SW480 (cell line): ENCODE results near the gene CEP152.
"Not testable (repeated sequence)": the region's sequence is repeated elsewhere in the genome, so short reads cannot be mapped to it uniquely, and the experiment has no call there.

Source experiments
- DNase-seq: peaks from one replicate; pipeline ENCODE4 v3.0.0-alpha.2; 2016; ENCODE audit warnings: low spot score

Gene CEP152

DNA sequence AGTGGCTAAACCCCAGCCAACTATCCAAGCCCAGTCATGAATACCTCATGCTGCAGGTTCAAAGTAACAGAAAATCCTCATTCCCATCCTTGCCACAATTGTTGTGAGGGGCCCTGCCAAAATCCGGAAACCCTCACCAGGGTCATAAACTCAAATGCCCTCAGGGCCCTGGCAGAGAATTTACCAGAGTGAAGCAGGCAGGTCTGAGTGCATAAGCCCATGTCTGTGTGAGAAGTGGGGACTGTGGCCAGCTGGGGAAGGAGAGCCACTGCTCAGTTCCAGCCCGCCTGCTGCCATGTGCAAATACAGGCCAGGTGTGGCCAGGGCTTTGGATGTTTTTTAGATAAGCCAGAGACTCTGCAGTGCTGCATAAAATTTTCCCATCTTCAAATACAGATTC, 7.0 kb downstream of the CEP152 start:
- DNase-seq: no peak

DNA sequence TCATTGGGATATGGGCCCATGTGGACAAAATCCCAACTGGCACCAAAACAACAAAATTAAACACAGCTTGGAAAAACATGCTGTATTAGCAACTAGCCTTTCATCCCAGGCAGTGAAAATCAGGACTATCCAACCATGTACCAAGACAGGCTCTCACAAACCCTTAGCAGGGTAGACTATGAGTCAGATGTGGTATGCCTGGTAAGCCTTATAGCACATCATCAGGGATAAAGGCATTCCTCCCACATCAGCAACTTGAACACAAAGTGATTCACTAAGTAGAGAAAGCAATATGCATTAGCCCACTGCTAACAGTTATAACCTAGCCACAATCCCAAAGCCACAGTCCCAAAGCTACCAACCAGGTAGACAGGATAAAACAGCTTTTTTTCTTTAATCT, 8.0 kb downstream of the CEP152 start:
- DNase-seq: peak; percentile 32

DNA sequence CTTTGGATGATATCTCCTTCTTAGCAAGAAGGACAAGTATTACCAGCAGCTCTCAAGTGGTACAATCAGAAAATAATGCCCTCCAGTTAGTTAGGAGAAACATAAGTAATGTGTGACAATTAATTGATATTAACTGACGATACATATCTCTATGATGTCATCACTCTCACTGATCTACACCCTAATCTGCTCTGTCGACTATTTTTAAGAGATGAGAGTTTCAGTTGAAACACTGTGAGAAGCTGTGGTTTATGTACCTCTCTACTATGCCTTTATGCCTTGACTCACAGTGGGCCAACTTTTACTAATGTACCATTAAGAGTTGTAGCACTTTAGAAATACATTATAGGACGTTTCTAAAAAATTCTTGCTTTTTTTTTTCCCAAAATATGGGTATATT, 8.6 kb downstream of the CEP152 start:
- no peak for DNase-seq

DNA sequence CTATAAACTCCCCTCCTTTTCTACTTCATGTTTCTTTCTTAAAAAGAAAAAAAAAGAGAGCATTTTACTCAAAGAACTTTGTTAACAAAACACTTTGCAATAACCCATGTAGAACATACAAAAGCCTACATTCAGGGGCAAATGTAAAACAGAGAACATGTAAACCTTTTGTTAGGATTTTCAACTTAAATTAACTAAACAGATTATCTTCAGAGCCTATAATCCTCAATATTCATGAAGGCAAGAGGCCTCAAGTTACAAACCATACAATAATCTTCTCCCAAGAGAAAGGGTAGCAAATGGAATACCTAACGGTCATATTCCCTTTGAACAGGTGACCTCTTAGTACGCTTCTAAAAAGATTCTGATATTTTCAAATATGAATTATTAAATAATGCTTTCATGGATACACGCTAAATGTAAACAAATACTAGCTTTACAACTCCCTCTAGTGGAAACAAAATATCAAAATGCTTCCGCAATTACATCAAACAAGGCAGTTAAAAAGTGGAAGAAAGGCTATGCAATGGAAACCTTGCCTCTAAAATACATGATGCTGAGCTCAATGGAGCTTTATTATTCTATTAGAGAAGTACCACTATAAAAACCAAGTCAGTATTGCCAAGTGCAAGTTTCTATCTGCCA, 9.9 kb downstream of the CEP152 start:
- DNase-seq: peak; percentile 40

DNA sequence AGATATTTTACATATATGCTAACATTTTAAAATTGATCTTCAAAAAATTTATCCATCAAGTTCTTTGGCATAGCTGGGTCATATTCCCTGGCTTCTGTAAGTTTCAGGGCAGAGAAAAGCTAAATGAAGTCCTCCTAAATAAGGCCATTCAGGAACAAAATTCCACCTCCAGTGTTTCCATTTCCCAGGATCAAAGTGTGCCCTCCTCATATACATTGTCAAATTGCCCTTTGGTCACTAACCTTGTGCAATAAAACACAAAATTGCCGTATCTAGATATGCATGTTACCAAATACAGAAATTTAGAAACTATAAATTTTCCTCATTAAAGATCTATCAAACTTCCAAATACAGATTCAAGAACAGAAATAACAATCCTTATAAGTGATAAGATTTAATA, 10.6 kb downstream of the CEP152 start:
- no peak for DNase-seq

DNA sequence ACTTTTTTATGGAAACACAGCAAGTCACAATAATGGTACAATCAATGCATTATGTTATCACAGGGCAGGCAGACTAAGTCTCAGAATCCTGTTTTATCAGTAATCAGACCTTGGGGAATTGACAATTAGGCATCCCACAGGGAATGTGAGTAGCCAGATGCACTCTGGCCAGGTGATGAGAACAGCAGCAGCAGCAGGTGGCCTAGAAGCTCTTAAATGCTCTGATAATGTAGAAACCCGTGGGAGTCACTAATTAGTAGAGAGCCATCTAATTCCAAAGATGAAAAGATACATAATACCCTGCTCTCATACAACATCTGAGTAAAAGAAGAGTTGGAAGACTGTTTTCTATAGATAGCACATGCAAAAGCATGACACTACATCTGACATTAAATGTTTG, 12.6 kb downstream of the CEP152 start:
- no peak for DNase-seq

DNA sequence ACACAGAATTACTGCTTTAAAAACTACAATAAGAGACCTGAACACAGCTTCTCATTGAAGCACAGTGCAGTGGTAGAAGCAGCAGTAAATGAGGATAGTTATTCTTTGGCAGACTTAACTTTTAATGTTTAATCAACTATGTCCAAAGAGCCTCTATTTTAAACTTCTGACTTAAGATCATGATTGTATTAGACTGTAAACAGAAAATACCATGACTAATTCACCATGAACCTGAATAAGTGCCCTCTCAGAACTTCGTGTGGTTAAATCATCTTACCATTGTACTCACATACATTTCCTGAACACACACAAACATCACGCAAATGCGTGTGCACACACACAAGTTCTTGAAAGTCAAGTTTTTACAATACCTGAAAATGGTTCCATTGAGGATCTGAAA, 13.9 kb downstream of the CEP152 start:
- no peak for DNase-seq

DNA sequence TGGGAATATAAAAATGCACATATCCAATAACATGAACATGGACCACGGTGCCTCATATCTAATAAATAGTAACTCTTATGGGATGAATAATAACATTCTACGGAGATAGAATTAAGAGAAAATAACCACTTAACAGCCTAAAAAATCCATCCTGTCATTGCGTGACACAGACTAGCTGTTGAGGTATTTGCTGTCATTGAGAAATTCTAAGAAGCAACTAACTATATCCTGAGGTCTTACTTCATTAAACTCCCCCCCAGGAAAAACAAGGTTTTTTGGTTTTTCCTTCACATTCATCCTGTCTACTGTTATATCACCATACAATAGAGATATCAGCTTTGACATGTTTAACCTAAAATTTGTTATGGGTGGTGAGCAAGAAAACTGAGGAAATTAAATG, 14.3 kb downstream of the CEP152 start:
- no peak for DNase-seq

DNA sequence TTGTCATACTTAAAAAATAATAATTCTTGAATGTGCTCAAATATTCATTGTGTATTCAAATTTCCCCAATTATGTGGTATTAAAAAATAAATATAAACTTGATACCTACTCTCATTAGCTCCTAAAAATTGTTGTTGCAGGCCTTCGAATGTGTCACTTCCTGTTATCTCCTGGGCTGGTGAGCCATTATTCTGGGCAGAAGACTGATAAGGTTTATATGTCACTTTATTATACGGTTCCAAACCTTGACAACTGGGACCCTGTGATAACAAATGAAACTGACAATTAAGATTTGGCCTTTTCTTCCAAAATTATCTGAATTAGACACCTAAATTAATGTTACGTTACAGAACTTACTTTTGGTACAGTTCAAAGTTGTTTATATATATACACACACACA, 15.0 kb downstream of the CEP152 start:
- DNase-seq: no peak

DNA sequence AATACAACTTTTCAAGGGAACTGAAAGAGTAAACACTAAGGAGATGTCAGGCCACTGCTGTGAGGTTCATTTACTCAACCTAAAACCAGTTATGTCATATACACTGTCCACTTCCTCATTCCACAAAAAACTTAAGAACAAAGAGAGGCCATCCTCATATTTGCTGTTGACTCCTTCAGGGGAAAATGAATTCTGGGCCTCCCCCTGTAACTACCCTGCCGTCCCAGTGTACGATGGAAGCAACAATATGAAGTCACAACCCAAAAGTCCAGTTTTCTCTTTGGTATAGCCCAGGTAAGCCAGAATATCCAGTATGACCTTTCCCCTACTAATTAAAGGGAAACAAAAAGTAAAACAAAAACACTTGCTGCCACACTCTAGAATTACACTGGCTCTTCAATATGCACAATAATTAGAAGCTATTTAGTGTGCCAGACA, 16.2 kb downstream of the CEP152 start:
- DNase-seq: no peak

DNA sequence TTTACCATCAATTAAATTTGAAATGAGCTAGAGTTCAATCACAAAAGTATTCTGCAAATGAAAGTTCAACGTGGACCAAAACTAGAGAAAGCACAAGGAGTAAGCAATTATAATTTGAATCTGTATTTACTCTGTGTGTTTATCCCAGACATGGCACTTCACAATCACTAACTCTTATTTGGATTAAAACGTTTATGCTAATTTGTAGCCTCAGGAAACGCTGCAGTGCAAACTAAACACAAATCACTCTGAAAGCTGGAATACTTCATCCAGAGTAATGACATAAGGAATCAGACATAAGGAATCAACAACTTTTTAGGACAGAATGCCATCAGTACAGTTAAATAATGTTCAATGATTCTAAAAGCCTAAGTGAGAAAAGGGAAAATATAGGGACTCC, 18.5 kb downstream of the CEP152 start:
- no peak for DNase-seq

DNA sequence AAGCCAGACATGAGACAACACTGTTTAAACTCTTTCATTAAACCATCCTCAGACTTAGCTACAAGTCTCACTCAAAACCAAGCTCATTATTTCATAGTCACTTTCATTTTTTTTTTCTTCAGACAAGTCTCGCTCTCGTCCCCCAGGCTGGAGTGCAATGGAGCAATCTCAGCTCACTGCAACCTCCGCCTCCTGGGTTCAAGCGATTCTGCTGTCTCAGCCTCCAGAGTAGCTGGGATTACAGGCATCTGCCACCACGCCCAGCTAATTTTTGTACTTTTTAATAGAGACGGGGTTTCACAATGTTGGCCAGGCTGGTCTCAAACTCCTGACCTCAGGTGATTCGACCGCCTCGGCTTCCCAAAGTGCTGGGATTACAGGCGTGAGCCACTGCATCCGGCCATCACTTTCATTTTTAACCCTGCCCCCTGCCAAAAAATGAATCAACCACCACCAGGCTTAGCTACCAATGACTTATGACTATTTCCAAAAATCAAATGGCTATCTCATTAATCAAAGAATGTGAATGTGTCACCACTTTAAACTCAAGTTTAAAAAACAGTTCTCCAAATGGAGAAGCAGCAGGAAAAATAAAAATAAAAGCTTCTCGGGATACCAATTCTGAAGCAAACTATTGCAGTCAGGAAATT, 20.3 kb downstream of the CEP152 start:
- not testable (repeated sequence) for DNase-seq

DNA sequence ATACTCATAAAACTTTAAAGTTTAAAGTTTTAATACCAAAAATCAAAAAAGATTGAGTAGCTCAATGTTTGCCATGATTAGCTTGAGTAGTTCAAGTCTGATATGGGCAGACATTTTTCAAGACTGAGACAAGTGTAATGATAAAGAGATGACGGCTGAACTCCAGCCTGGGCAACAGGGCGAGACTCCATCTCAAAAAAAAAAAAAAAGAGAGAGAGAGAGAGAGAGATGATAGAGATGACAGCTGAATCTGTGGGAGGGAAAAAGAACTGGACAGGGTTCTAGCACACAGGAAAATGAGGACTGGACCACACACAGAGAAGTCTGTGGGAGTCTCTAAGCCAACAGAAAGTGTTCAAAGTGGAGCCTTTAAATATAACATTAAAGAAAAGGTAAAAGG, 25.2 kb downstream of the CEP152 start:
- no peak for DNase-seq

DNA sequence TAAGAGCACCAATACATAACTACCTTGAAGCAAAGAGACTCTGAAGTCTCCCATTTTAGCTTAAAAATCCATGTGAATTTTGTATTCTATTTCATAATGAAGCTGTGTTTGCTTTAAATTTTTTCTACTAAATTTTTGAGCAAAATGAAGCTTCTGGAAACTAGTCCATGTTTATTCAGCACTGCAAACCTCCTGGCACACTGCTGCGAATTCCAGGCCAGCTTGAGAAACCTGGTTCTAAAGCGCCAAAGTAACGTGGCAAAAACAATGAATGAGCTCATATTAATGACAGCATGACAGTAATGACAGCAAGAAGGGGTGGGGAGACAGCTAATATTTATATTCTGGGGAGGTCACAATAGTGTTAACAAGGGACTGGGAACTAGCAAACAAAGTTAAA, 25.7 kb downstream of the CEP152 start:
- no peak for DNase-seq

DNA sequence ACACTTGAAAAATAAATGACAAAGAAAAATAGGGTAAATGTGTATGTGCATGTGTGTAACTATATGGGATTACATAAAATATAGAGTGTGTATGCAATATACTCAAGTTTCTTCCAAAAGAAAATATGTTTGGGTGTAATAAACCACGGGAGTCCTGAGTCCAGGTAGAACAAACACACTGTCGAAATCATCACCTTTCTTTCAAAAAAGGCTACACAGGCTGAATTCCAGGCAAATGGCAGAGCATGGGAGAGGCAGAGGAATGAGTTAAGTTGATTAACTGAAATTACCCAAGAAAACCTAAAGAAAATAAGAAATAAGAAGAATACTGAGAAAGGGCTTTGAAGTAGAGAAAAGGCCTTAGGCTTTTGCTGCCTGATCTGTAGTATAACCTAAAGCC, 26.1 kb downstream of the CEP152 start:
- no peak for DNase-seq

DNA sequence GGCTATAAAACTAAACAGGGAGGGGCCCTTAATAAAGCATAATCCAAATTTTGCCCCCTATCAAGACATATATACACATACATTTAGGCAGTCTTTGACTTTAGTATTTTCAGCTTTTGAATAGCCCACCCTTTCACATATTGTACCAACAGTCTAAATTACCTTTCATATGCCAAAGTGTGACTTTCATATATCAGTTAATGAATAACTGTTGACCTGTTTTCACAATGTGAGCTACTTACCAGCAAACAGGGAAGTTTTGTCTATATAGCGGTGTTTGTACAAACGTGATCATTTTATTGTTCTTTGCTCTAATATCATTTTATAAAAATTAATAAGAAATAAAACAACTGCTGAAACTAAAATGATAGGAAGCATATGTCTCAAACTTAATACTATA, 28.0 kb downstream of the CEP152 start:
- DNase-seq: no peak

DNA sequence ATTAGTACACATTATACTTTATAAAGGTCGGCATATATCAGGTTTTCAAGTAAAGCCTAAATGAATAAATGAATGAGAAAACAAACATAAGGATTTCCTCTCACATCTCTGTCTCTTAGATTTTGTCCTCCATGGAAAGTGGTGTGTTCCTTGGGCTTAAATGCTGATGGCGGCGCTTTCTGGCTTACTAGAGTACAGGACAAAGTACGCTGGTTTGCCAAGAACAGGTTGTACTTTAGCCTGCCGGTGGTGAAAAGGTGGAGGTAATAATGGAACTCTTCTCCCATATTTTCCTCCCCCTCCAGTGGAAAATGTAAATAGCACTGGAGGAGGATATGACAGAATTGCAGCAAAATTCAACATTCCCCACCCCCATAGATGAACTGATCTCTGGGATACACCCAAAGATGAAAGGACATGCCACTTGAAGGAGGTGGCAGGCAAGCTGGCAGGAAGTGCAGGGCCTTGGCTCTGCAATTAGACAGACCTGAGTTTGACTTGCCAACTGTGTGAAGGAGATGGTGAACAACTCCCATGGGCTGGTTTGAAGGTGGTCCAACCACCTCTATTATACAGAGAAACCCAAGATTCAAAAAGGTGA, 29.3 kb downstream of the CEP152 start:
- DNase-seq: no peak

DNA sequence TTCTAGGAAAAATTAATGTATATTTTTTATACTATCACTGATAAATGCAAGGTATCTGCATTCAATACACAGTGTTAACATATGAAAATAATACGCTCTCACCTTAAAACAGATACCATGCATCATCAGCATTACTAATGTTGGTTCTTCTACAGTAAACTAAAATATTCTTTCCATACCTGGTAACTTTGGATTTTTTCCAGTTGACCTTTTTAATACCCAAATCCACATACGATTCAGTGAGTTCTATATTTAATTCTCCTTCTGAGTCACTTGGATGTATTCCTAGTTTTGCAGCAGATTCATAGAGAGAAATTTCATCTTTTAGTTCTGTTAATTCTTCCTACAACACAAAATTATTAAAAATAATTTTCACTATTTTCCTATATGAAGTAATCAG, 29.9 kb downstream of the CEP152 start:
- DNase-seq: no peak

DNA sequence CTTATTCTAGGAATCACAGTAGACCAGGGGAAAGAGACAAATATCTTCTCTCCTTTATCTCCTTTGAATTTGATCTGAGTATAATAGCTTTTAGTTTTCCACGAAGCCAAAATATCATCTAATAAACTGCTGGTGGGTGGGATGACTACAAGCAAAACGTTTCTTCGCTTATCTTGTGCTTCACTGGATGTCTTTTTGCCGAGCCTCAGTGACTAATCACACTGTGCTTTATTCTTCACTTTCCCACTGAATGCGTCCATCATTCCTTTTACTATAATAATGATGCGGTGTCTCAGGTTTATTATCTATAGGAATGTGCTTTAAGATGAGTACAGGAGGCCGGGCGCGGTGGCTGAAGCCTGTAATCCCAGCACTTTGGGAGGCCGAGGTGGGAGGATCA, 32.5 kb downstream of the CEP152 start:
- DNase-seq: no peak

DNA sequence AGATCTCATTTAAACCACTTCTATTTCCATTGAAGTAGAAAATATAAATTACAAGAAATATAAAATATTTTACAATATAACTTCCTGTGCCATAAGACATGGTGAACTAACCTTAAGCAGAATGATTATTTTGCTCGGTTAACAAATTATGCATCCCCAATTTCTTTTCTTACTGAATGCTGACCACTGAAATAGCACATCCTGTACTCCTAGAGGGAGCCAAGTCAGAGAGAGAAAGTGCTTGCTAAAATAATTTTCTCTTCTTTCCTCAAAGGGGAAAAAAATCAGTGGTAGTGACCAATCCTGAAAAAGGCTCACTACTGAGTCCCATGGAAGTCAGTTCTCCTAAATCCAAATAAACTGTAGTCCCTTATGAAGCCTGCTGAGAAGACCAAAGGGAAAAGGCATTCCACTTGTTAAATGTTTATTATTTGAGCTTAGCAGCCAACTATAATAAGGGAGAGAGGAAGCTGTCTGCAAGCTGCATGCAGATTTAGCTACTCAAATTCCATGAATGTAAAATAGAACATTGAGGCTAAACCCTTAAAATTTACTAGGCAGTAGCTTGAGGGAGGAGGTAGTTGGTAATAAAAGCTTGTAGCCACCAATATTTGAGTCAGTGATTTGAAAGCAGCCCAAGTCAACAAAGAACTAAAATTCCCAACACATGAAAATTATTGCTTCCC, 33.1 kb downstream of the CEP152 start:
- DNase-seq: no peak

DNA sequence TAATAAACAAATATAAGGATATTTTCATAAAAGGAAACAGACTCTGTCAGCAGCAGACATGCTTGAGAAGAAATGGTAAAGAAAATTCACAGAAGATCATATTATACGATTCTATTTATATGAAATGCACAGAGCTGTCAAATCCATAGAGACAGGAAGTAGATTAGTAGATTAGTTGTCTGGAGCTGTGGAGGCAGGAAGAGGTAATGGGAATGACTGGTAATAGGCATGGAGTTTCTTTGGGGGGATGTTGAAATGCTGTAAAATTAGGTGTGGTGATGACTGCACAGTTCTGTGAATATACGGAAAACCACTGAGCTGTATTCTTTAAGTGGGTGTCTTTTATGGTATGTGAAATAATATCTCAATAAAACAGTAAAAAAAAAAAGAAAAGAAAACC, 35.3 kb downstream of the CEP152 start:
- no peak for DNase-seq

DNA sequence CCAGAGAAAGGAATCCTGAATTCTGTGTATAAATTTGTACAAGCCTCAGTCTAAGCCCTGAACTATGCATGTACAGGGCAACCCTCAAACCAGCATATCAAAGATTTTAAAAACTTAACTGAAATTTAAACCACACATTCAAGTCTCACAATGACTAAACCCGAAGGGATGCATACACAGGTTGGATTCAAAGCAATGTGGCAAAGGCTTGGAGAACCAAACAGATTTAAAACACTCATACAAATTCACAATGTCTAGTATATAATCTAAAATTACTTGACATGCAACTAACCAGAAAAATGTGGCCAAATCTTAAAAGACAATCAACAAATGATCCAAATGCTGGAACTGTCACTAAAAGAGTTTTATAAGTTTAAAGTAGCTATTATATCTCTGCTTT, 36.4 kb downstream of the CEP152 start:
- DNase-seq: no peak

DNA sequence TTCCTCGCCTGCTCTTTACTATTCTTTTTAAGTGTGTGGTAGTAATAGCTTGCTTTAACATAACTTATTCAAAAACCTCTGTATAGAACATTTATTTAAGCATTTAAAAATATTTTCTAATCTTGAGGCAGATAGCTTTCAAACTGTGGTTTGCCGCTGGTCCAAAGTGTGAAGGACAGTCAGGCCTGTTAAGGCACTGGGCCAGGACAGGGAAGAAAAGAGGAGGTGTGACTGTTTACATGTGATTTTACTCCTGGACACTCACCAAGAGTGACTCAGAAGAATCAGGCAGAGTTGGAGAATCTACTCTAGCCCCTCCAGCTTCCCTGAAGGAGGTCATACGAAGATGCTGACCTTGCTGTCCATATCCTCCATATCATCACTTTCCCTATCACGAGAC, 44.7 kb downstream of the CEP152 start:
- DNase-seq: no peak
